ENCODE data around the gene NUDT6. TPM values are rescaled to one million over a fixed set of nuclear protein-coding genes. Genes with fewer than 3 reads are reported as not detected.
"Not testable (repeated sequence)": the region's sequence is repeated elsewhere in the genome, so short reads cannot be mapped to it uniquely, and the experiment has no call there.

The NUDT6 gene
- total RNA-seq, 2 experiments from 2014 or later = 14.5 to 15.8 TPM

DNA sequence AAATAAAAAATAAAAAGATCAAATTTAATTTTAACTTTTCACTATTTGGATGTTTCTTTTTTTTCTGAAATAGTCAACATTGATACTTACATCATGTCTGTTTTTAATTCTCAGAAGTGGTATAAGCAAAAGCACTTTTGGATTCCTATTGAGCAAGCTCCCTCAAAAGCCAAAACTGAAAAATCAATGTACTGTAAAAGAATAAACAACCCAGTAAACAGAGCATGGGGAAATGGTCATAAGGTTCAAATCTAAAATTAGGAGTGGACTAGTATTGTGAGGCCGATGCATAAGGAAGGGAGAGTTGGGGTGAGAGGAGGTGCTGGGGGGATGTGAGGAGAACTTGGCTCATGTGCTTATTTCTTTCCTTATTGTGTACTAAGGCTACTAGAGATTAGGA lies 37.9 kb downstream of the NUDT6 start:
- no peak overlapping the region for H3K27ac Mint-ChIP-seq
- H3K36me3 Mint-ChIP-seq (ENCODE audit: low read depth) = peaks cover 26% of the 10 kb centered on the region
- no peak for DNase-seq
- ChIA-PET CTCF (no interaction called here), POLR2A (no interaction called here)
- H3K27me3 Mint-ChIP-seq = peaks cover under 1% of the 10 kb centered on the region
- H3K4me1 Mint-ChIP-seq = no peaks in the 10 kb centered on the region
- H3K4me3 Mint-ChIP-seq = no peak overlapping the region
- peaks cover 14% of the 10 kb centered on the region for H3K9me3 Mint-ChIP-seq

DNA sequence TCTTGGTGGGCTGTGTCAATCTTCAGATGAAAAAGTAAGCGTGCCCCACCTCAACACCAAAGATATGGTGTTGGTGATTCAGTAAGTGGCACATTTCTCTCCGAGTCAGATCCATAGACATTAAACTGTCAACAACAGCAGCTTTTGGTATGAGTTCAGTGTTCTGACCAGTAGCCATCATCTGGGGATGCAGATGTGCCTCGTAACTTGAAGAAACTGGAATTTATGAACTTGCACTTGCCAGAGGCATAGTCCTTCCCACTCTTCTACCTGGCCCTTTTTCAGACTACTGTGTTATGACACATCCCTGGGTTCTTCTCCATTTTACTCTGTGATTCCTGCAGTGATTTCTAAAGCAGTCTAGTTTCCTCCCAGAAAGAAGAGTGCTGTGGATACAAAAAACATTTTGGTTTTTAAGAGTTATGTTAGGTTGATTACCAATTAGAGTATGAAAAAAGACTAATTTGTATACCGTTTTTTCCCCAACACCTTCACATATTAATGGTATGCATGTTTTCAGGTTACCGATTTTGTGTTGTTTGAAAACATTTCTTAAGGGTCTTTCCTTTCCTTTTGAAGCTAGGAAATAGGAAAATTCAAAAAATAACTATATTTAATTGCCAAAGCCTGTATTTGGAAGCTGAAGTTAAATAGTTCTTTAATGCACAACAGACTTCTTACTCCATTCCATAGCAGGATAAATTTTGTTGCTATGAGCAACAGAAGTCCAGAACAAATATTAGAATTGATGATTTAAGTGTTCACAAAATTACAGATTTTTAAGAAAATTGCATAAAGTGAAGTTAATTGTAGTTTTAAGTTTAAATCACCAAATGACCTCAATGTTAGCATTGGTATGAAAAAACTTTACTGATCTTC lies 39.3 kb downstream of the NUDT6 start:
- CTCF ChIA-PET = no interaction called here
- H3K4me1 Mint-ChIP-seq = no peaks in the 10 kb centered on the region

GRCh38 chr4:122879001-122879400 lies 43.4 kb downstream of the NUDT6 start:
- peaks cover 16% of the 10 kb centered on the region for H3K9me3 Mint-ChIP-seq
- H3K4me1 Mint-ChIP-seq = no peaks in the 10 kb centered on the region
- H3K4me3 Mint-ChIP-seq = no peak overlapping the region
- ChIA-PET CTCF (no interaction called here), POLR2A (no interaction called here)
- H3K27me3 Mint-ChIP-seq = peaks cover 6% of the 10 kb centered on the region
- no peak overlapping the region for H3K27ac Mint-ChIP-seq
- no peak for DNase-seq
- H3K36me3 Mint-ChIP-seq (ENCODE audit: low read depth) = peaks cover 20% of the 10 kb centered on the region

More for the DNA sequence above, 39.3 kb downstream of the NUDT6 start:
- Mint-ChIP-seq H3K4me3 (no peak overlapping the region), H3K36me3 (ENCODE audit: low read depth) (peaks cover 23% of the 10 kb centered on the region), H3K27me3 (peaks cover 2% of the 10 kb centered on the region), H3K9me3 (peaks cover 16% of the 10 kb centered on the region), H3K27ac (no peak overlapping the region)
- no peak for DNase-seq
- POLR2A ChIA-PET = no interaction called here

DNA sequence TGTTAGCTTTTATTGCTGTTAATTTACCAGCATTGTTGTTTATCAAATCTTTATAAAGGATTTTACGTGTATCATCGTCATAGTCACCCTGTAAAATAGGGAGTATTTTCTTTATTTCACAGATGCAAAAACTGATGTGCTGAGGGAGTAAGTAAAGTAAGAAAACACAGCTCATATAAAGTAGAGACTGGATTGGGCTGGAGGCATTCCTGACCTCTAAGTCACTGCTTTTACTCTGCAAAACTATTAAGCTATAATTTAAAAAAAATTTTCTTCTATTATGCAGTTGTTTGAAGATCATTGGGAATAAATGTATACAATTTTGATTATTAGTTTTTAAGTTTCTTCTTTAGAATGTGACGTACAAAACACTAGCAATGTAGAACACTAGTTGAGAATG lies 45.9 kb downstream of the NUDT6 start:
- no peak for DNase-seq
- H3K4me3 Mint-ChIP-seq = no peak overlapping the region
- H3K36me3 Mint-ChIP-seq (ENCODE audit: low read depth) = peaks cover 10% of the 10 kb centered on the region
- H3K9me3 Mint-ChIP-seq = peaks cover 12% of the 10 kb centered on the region
- POLR2A ChIA-PET = no interaction called here
- peaks cover 20% of the 10 kb centered on the region for H3K27me3 Mint-ChIP-seq
- no peak overlapping the region for H3K27ac Mint-ChIP-seq
- no peaks in the 10 kb centered on the region for H3K4me1 Mint-ChIP-seq
- CTCF ChIA-PET = interaction anchor here (1.2 kb wide), 1 partner anchor 43 kb away, joined by 4 read pairs; no protein-coding TSS in a partner anchor

- CTCF ChIA-PET = interaction anchor here (1.2 kb wide), 1 partner anchor 43 kb away, joined by 4 read pairs; no protein-coding TSS in a partner anchor
- H3K27me3 Mint-ChIP-seq = peaks cover 22% of the 10 kb centered on the region
- peaks cover 6% of the 10 kb centered on the region for H3K36me3 Mint-ChIP-seq (ENCODE audit: low read depth)
- no peak overlapping the region for H3K27ac Mint-ChIP-seq
- H3K4me3 Mint-ChIP-seq = no peak overlapping the region
- H3K4me1 Mint-ChIP-seq = no peaks in the 10 kb centered on the region
- no peak for DNase-seq
- peaks cover 10% of the 10 kb centered on the region for H3K9me3 Mint-ChIP-seq
- POLR2A ChIA-PET = no interaction called here
These were observed 46.4 kb downstream of the NUDT6 start for GRCh38 chr4:122875949-122876348.

DNA sequence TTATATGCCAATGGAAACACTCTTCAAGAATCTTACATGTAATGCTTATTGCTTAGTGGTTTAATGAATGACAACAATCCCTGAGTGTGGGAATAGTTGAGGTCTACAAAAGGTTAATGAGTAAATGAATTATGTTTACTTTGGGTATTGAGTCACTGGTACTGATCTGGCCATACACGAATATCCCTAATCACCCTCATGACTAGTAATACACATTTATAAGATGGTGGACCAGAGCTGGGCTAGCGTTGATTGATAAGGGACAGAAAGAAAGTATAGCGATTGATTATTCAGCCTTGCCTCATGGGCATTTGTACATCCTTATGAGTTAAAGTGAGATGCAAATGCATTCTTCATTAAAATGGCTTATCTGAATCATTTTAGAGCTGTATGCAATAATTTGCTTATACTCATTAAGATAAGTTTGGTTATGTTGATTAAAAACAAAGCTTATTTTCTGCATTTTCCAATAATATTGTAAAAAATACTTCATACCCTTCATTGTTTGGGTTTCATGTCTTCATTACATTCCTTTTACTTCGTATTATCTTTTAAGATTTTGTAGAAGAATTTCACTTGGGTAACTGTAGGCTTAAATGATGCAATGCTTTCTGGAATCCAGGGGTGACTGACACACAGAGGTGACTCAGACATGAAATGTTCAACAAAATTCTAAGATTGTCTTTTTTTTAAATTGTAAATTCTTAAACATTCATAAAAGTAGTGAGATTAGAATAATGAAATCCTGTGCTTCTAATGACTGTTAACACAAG lies 48.4 kb downstream of the NUDT6 start:
- POLR2A ChIA-PET = interaction anchor here (0.6 kb wide), 1 partner anchor 93 kb away, joined by 3 read pairs; no protein-coding TSS in a partner anchor
- no peak overlapping the region for H3K4me3 Mint-ChIP-seq

GRCh38 chr4:122873146-122873545 lies 49.3 kb downstream of the NUDT6 start:
- H3K4me1 Mint-ChIP-seq = peaks cover 7% of the 10 kb centered on the region
- no peak for DNase-seq
- H3K27ac Mint-ChIP-seq = no peak overlapping the region
- H3K36me3 Mint-ChIP-seq (ENCODE audit: low read depth) = no peaks in the 10 kb centered on the region
- peaks cover 44% of the 10 kb centered on the region for H3K27me3 Mint-ChIP-seq
- H3K9me3 Mint-ChIP-seq = peaks cover 9% of the 10 kb centered on the region
- ChIA-PET CTCF (no interaction called here), POLR2A (no interaction called here)
- no peak overlapping the region for H3K4me3 Mint-ChIP-seq

More for the DNA sequence above, 48.4 kb downstream of the NUDT6 start:
- Mint-ChIP-seq H3K27ac (no peak overlapping the region), H3K9me3 (peaks cover 8% of the 10 kb centered on the region), H3K27me3 (peaks cover 36% of the 10 kb centered on the region), H3K4me1 (peaks cover under 1% of the 10 kb centered on the region), H3K36me3 (ENCODE audit: low read depth) (no peaks in the 10 kb centered on the region)
- CTCF ChIA-PET = no interaction called here
- DNase-seq = no peak

- POLR2A ChIA-PET; H3K4me3 Mint-ChIP-seq; DNase-seq; H3K4me1 Mint-ChIP-seq; H3K9me3 Mint-ChIP-seq; H3K36me3 Mint-ChIP-seq (ENCODE audit: low read depth); H3K27ac Mint-ChIP-seq: not testable (repeated sequence)
- peaks cover 40% of the 10 kb centered on the region for H3K27me3 Mint-ChIP-seq
- CTCF ChIA-PET = interaction anchor here (0.6 kb wide), 1 partner anchor 59 kb away, joined by 4 read pairs; no protein-coding TSS in a partner anchor
These were observed 54.2 kb downstream of the NUDT6 start for GRCh38 chr4:122868235-122868634.

DNA sequence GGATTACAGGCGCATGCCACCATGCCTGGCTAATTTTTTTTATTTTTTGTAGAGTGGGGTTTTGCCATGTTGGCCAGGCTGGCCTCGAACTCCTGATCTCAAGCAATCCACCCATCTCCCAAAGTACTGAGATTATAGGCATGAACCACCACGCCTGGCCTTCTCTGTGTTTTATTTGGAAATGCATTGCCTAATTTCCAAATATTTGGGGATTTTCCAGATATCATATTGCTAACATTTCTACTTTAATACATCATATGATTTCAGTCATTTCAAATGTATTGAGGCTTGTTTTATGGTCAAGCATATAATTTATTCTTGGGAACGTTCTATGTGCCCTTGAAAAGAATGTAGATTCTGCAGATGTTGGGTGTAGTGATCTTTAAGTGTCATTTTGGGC lies 57.0 kb downstream of the NUDT6 start:
- Mint-ChIP-seq H3K27me3 (peaks cover 41% of the 10 kb centered on the region), H3K27ac (no peak overlapping the region), H3K36me3 (ENCODE audit: low read depth) (no peaks in the 10 kb centered on the region), H3K9me3 (peaks cover 5% of the 10 kb centered on the region), H3K4me1 (peaks cover 7% of the 10 kb centered on the region), H3K4me3 (no peak overlapping the region)
- CTCF ChIA-PET = no interaction called here
- POLR2A ChIA-PET = no interaction called here
- DNase-seq = no peak

DNA sequence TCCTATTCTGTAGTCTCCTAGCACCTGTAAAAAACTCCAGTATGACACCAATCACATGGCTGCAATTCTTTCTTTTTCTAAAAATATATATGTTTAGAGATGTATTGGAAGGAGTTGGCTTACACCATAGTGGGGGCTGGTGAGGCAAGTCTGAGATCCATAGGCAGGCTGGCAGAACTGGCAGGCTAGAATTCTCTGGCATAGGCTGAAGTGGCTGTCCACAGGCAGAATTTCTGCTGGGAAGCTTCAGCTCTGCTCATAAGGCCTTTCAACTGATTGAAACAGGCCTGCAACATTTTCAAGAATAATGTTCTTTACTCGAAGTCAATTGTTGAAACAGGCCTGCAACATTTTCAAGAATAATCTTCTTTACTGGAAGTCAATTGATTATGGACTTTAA lies 58.8 kb downstream of the NUDT6 start:
- Mint-ChIP-seq H3K27ac (no peak overlapping the region), H3K4me3 (no peak overlapping the region), H3K4me1 (peaks cover 3% of the 10 kb centered on the region), H3K36me3 (ENCODE audit: low read depth) (no peaks in the 10 kb centered on the region), H3K27me3 (peaks cover 35% of the 10 kb centered on the region), H3K9me3 (no peaks in the 10 kb centered on the region)
- CTCF ChIA-PET = no interaction called here
- POLR2A ChIA-PET = no interaction called here
- DNase-seq = no peak

- DNase-seq = no peak
- ChIA-PET POLR2A (no interaction called here), CTCF (no interaction called here)
- Mint-ChIP-seq H3K4me1 (no peaks in the 10 kb centered on the region), H3K4me3 (no peak overlapping the region), H3K9me3 (no peaks in the 10 kb centered on the region), H3K27me3 (peaks cover 38% of the 10 kb centered on the region), H3K27ac (no peak overlapping the region), H3K36me3 (ENCODE audit: low read depth) (no peaks in the 10 kb centered on the region)
These were observed 61.0 kb downstream of the NUDT6 start for GRCh38 chr4:122861172-122861943.

DNA sequence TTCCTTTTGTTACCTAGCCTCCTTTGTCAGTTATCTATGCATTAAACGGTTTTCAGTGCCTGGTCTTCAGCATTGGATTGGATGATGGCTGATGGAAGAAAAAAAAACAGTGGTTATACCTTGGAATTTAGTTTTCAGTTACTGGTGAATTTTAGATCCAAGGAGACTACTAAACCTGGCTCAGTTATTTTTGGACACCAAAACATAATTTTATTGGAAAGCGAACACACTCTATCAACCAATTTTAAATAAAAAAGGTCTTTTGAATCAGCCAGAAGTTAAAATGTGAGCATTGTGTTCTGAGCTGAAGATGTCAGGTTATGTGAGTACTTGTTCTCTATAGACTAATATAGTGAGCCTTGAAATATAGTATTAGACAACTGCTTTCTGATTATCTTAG lies 63.7 kb downstream of the NUDT6 start:
- H3K9me3 Mint-ChIP-seq = no peaks in the 10 kb centered on the region
- H3K27me3 Mint-ChIP-seq = peaks cover 41% of the 10 kb centered on the region
- H3K36me3 Mint-ChIP-seq (ENCODE audit: low read depth) = no peaks in the 10 kb centered on the region
- H3K27ac Mint-ChIP-seq = no peak overlapping the region
- ChIA-PET CTCF (no interaction called here), POLR2A (no interaction called here)
- no peak for DNase-seq
- H3K4me3 Mint-ChIP-seq = no peak overlapping the region
- H3K4me1 Mint-ChIP-seq = peaks cover 2% of the 10 kb centered on the region

DNA sequence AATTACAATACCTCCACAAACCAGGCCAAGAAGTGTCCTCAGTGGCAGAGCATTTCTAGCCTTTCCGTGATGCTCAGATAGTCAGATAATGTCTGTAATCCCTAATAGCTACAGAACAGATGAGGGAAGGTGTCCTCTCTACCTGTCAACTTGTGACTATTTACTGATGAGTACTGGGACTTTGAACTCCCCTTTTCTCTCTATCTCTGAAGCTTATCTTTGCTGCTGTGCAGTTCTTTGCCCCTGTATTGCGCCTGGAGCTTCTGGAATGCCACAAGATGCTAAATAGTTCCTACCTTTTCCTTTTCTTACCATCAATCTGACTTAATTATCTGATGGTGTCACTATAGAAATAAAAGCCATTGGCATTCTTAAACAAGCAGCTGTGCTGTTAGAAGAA lies 65.2 kb downstream of the NUDT6 start:
- H3K27ac Mint-ChIP-seq = no peak overlapping the region
- peaks cover 42% of the 10 kb centered on the region for H3K27me3 Mint-ChIP-seq
- no peak overlapping the region for H3K4me3 Mint-ChIP-seq
- no peak for DNase-seq
- peaks cover 2% of the 10 kb centered on the region for H3K4me1 Mint-ChIP-seq
- ChIA-PET CTCF (no interaction called here), POLR2A (no interaction called here)
- H3K9me3 Mint-ChIP-seq = no peaks in the 10 kb centered on the region
- H3K36me3 Mint-ChIP-seq (ENCODE audit: low read depth) = no peaks in the 10 kb centered on the region
